Fibroblast of villous mesenchyme (primary cell): ENCODE measurements around the gene SLBP. TPM values are rescaled to one million over a fixed set of nuclear protein-coding genes. Genes with fewer than 3 reads are reported as not detected.

Experiments used
- DNase-seq: peaks from one replicate; pipeline ENCODE4 v3.0.0-alpha.2; 2010; ENCODE audit warnings: low read depth
- H3K4me3 ChIP-seq: 2 replicates; pipeline ENCODE4 v1.5.1; 2011; ENCODE audit warnings: low read depth, mild to moderate bottlenecking, low read length
- CTCF ChIP-seq: IDR thresholded peaks from 2 replicates; pipeline ENCODE4 v1.5.1; 2012; ENCODE audit warnings: low read depth, mild to moderate bottlenecking, low read length; ENCODE audit not compliant: insufficient read depth
- total RNA-seq: library from RNA; depleted of rRNA; stranded (reverse); fragments of >200 nt; gene quantifications from 2 replicates; pipeline ENCODE4 v1.2.3, GENCODE V29; 2012

SLBP gene
- total RNA-seq, 1 donor = 63.0 TPM

- DNase-seq = no peak
- no peak overlapping the region for H3K4me3 ChIP-seq
- no peak for TF ChIP-seq CTCF
Measured at GRCh38 chr4:1728061-1728980, 16.2 kb upstream of the SLBP start.

GRCh38 chr4:1727117-1728031 is 15.3 kb upstream of the SLBP start:
- no peak overlapping the region for H3K4me3 ChIP-seq
- TF ChIP-seq CTCF = no peak
- peak; percentile 71 for DNase-seq

- peak; percentile 96 for TF ChIP-seq CTCF
- H3K4me3 ChIP-seq = no peak overlapping the region
- DNase-seq = peak; percentile 87
Measured at GRCh38 chr4:1726146-1726934, 14.2 kb upstream of the SLBP start.

GRCh38 chr4:1725521-1725920 is 13.4 kb upstream of the SLBP start:
- DNase-seq = no peak
- H3K4me3 ChIP-seq = no peak overlapping the region
- TF ChIP-seq CTCF = no peak

- DNase-seq = no peak
- TF ChIP-seq CTCF = no peak
- H3K4me3 ChIP-seq = no peak overlapping the region
Measured at GRCh38 chr4:1723131-1723801, 11.1 kb upstream of the SLBP start.
